GM19035 (cell line): ENCODE results near the gene AP2A1.
A peak's percentile ranks its signal among the peaks of the same experiment; 100 is the strongest.

ENCODE experiments used
- ATAC-seq: cut with Tn5 transposase; IDR thresholded peaks from one replicate; pipeline ENCODE4 v1.9.1; 2021; ENCODE audit not compliant: unreplicated experiment

The AP2A1 gene

DNA sequence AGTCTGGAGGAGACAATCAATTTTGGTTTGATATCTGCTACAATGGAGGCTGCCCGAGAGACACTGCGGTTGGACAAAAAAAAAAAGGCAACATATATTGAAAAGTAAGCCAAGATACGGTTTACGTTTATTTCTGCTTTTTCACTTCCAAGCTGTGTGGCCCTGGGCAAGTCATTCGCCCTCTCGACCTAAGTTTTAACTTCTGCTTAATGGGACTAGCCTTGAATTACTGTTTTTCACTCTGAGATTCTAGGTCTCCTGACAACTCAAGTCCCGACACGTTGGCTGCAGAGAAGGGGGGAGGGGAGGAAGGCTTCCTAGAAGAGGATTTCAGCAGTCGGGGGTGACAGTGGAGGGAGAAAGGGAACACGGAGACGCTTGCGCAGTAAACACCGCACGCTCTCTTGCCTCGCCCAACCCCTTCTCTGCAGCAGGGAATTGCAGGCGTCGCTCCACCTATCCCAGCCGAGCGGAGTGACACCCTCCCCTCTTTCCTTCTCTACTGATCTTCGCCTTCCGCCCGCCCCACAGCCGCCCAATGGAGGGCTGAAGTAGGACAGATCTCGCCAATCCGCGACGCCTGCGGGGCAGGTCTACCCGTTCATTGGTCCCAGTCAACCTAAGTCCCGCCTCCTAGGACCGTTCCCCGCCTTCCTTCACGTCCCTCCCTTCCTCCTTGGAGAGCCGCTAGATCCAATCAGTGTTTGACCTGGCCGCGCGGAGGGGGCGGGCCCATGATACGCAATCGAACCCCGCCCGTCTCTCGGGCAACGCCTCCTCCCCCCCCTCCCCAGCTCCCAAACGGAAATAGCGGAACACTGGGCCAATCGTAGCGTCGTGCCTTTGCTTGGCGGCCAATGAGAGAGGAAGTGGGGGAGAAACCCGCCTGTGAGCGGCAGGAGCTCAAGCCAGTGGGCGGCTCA lies 533 bp upstream of the AP2A1 start:
- ATAC-seq = peak; percentile 93

DNA sequence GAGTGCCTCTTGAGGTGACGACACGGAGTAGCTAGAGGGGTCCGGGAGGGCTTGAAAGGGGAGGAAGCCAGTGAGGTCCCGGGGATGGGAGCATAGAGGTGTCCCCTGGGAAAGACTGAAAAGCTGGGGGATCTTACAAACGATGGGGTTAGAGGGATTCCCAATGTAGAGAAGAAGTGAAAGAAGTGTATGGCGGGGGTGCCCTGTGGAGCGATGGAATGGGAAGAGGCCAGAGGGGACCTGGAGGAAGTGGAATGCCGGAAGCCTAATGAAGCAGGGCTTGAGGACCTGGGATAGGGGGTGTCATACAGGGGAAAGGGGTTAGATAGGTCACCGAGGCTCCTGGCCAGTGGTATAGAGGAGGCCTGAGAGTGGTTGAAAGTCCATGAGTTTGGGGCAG lies 580 bp downstream of the AP2A1 start:
- ATAC-seq = no peak

DNA sequence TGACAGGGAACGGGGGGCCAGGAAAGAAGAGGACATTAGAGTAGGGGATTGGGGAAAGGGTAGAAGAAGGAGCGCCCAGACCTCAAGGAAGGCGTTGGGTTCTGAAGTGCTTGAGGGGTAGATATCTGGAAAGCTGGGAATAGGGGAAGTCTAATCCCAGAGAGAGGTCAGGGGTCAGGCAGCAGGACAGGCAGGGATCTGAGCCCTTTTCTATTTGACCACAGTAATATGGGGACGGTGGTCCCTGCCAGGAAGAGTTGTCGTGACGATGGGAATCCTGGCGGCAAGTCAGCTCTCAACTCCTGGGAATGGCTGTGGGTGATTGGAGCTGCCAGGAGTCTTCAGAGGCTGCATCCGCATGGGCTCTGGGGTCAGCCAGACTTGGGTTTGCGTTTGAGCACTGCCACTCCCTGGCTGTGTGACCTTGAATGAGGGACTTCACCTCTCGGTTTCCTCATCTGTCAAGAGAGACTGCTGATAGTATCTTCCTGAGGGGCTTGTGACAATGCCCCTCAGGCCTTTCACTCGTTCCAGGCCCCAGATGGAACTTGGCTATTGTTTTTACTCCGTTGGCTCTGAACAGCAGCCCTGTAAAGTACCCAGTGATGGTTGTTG lies 1.3 kb downstream of the AP2A1 start:
- no peak for ATAC-seq

DNA sequence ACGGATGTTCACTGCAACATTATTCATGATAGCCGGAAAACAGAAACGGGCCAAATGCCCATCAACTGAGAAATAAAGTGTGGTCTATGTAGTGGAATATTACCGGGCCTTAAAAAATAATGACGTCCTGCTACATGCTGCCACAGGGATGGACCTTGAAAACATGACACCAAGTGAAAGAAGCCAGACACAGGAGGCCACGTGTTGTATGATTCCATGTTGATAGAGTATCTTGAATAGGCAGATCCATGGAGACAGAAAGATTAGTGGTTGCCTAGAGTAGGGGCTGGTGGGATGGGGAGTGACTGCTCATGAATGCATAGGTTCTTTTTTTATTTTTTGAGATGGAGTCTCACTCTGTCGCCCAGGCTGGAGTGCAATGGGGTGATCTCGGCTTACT lies 3.7 kb downstream of the AP2A1 start:
- ATAC-seq = no peak

DNA sequence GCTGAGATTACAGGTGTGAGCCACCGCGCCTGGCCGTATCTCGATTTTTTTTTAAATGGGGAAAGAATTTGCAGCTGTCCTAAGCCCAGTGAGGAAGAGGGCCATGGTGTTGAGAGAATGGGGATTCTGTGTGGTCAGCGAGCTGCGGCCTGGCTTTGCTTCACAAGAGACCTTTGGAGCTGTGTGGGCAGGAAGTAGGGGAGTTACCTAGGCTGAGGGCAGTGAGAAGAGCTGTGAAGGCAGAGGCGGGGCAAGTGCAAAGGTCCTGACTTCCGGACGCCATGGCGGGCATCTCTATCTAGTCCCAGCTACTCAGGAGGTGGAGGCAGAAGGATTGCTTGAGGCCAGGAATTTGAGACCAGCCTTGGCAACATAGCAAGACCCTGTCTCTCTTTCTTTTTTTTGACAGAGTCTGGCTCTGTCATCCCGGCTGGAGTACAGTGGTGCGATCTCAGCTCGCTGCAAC lies 4.9 kb downstream of the AP2A1 start:
- no peak for ATAC-seq

DNA sequence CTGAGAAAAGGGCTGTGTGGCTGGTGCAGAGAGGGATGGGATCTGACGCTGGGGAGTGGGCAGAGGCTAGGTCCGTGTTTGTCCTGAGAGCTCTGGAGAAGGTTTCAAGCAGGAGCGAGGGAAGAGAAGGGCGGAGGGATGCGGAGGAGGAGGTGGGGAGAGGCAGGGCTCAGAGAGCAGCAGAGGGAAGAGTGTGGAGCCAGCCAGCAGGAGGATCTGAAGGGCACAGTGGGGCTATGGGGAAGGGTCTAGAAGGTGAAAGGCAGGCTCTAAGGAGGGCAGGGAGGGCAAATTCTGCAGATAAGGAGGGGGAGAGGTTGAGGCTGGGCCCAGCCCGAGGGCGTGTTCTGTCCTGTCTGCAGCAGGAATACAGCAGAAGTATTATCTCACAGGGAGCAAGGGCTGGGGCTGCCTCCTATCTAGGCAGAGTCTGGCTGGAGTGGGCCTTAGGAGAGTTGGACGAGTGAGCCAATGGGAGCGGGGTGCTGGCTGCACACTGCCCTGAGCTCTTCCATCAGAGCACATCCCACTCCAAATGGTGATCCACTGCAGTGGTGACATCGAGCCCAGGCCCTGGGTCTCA lies 6.1 kb downstream of the AP2A1 start:
- no peak for ATAC-seq

DNA sequence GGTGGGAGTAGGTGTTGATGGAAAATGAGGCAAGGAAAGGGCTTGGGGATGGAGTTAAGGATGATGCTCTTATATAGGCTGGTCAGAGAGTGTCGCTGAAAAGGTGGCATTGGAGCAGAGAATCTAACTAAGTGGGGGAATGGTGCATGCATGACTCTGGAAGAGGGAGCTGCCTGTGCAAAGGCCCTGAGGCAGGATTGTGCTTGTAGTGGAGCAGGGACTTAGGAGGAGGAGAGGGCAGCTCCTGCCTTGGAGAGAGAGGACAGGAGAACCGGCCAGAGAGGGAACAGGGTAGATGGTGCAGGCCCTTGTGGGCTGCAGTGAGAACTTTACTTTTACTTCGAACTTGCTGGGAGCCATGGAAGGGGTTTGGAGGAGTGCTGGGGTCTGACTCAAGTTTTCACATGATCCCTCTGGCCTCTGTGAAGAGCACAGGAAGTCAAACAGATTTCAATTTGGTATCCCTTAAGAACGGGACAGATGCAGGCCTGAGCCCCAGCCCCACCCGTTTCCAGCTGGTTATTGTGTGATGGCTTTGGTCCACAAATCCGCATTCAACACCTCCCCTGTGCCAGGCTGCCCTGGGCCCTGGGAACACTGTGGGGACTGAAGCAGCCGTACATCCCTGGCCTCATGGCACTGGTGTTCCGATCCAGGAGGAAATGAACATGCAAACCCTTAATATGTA lies 7.0 kb downstream of the AP2A1 start:
- no peak for ATAC-seq

DNA sequence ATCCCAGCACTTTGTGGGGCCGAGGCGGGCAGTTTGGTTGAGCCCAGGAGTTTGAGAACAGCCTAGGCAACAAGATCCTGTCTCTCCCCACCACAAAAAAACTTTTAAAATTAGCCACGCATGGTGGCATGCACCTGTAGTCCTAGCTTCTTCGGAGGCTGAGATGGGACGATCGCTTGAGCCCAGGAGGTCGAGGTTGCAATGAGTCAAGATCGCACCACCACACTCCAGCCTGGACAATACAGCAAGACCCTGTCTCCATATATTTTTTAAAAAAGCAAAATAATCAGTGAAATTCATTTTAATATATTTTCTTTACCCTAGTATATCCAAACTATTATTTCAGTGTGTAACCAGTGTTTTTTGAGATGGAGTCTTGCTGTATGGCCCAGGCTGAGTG lies 8.2 kb downstream of the AP2A1 start:
- ATAC-seq = no peak

DNA sequence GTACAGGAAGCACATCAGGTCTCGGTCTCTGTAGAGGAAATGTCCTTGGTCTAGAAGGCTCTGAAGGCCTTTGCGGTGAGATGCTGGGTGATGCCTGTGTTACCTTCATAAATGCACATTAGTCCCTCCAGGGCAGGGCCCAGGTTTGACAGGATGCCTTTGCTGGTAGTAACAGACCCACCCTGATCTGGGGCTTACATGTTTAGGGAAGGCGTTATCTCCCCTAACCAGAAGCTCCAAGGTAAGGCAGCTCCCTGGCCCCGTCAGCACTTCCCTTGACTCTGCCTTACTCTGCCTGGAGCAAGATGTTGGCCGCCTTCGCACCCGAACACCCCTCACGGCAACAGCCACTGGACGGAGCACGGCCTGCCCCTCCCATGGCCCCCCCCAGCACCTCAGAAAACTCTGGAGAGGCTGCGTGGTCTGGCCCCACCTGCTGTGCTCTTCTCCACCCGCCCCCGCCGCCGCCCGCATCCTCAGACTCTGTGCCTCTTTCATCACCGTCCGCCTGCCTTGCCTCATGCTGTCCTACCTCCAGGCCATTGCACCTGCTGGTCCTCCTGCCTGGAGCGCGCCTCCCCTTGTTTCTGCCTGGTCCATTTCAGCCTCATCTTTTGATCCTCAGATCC lies 9.1 kb downstream of the AP2A1 start:
- no peak for ATAC-seq

DNA sequence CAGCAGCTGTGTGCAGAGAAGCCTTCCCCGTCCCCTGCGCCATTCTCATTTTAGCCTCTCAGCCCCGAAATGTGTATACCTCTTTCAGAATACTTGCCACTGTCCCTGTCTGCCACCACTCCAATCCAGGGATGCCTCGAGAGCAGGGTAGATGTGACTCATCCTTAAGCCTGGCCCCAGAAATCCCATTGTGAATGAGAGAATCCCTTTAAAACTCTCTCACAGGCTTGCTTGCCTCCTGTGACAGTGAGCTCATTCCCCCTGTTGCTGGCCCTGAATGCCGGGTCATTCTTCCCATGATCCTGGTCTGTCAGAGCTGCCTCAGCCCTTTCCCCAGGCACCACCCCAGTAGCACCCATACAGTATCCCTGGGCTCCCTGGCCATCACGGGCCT lies 9.6 kb downstream of the AP2A1 start:
- no peak for ATAC-seq

DNA sequence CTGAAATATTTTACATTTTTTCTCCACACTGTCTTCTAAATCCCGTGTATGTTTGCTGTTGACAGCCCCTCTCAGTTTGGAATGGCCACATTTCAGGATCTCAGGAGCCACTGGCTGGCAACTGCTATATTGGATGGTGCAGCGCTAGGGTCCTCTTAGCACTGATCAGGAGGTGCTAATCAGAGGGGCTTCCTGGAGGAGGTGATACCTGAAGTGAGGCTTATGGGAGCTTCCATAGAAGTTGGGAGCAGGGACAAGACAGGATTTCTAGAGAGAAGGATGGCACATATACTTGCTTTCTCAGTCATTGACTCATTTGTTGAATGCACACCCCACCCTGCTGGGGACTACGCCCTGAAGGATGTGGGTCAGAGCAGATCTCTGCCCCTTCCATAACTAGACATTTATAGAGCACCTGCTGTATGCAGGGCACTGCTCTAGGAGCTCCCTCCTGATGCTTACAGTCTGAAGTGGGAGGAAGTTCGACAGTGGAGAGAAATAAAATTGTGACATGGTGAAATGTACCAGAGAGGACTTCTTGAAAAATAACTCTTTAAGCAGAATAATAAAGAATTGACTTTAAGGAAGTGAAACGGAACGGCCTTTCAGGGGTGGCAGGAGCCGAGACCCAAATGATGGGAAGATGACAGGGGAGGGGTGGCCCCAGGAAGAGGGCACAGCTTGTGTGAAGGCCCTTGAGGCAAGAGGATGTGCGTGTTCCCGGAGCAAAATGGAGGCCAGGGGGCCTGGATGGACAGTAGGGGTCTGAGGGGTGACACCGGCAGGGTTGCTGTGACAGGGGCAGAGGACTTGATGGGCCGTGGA lies 13.1 kb downstream of the AP2A1 start:
- ATAC-seq = no peak

DNA sequence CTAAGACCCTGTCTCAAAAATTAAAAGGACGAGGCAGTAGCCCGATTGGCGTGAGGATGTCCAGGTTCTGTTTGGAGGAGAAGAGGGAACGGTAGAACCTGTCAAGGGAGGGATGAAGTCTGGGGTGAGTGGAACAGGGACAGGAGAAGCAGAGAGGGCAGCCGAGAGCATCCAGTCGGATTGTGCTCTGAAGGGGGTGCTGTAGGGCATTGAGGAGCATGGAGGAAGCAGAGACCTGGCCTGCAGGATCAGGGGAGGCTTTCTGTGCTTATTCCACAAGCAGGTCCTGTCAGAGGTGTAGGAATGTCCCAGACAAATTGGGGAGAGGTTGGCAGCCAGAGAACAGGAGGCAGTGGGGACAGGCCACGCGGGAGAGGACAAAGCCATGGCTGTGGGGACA lies 14.1 kb downstream of the AP2A1 start:
- ATAC-seq = no peak

DNA sequence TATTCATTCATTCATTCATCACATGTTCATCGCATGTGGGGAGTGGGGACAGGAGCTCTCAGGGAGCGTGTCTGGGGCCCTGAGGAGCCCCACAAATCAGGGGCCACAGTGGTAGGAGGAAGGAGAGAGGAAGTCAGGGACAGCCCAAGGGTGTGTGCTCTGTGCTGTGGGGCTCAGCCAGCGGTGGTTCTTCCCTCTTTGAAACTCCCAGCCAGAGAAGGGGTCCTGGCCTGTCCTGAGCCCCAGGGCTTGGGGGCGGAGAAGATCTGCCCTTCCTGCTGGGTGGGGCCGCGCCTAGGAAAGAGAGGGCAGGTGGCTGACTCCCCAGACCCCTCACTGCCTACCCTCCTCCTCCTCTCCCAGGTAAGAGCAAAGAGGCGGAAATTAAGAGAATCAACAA lies 14.6 kb downstream of the AP2A1 start:
- no peak for ATAC-seq

DNA sequence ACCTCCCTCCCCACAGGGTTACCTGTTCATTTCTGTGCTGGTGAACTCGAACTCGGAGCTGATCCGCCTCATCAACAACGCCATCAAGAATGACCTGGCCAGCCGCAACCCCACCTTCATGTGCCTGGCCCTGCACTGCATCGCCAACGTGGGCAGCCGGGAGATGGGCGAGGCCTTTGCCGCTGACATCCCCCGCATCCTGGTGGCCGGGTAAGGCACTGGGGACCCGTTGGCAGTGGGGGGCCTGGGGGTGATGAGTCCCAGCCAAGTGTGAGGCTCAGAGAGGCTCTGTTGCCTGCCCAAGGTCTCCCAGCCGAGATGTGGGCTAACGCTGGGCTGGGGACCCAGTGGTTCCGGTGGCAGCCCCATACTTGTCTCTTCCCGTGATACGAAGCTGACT lies 15.7 kb downstream of the AP2A1 start:
- ATAC-seq = no peak

DNA sequence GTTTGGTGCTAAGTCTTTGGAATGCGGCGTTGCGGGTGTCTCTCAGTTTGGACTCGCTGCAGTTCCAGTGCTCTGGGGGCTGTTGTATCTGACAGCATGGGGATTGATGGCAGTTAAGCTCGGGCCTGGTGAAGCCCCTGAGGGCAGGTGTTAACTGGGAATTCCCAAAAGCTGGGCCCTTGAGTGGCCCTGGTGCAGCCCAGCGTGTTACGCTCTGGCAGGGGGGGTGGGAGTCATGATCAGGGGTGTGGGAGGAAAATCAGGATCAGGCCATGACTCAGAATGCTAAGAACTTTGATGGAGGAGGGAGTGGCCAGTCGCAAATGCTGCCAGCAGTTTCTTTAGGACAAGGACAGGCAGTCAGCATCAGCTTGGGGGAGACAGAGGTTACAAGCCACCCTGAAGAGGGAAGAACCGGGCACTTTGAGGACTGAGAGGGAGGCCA lies 19.6 kb downstream of the AP2A1 start:
- ATAC-seq = no peak

DNA sequence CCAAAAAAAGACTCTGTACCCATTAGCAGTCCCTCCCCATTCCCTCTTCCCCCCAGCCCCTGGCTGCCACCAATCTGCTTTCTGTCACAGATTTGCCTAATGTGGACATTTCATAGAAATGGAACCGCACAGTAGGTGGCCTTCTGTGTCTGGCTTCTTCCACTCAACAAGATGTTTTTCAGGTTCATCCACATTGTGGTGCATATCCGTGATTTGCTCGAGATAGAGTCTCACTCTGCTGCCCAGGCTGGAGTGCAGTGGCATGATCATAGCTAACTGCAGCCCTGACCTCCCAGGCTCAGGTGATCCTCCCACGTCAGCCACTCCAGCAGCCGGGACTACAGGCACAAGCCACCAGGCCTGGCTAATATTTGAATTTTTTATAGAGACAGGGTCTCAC lies 20.9 kb downstream of the AP2A1 start:
- ATAC-seq = no peak

DNA sequence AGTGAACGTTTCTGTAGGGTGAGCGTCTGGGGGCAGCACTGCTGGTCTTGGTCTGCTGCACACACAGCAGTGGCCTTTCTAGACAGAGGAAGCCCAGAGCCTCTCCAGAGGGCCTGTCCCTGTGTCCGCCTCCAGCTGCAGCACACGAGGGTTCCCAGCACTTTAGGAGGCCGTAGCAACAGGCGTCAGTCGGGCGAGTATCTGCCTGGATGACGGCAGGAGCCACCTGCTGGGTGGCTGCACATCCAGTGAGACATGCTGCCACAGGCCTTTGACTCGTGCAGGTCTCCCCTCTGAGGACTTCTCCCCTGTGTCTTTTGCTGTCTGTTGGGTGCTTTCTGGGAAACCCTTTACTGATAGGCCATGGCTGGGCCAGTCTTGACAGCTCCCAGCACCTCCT lies 22.1 kb downstream of the AP2A1 start:
- ATAC-seq = no peak

DNA sequence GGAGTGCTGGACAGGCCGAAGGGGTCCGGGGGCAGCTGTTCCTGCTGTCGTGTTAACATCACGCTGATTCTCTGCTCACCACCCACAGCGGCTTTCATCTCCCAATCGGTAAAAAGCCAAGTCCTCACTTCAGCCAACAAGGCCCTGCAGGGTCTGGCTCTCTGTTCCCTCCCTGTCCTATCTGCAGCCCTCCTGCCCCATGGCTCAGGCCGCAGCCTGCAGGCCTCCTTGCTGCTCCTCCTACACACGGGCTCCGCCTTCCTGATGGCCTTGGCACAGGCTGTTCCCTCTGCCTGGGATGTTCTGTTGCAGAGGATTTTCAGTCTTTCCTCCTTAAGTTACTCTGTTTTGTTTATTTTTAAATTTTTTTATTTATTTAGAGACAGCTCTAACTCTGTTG lies 24.1 kb downstream of the AP2A1 start:
- ATAC-seq = no peak

DNA sequence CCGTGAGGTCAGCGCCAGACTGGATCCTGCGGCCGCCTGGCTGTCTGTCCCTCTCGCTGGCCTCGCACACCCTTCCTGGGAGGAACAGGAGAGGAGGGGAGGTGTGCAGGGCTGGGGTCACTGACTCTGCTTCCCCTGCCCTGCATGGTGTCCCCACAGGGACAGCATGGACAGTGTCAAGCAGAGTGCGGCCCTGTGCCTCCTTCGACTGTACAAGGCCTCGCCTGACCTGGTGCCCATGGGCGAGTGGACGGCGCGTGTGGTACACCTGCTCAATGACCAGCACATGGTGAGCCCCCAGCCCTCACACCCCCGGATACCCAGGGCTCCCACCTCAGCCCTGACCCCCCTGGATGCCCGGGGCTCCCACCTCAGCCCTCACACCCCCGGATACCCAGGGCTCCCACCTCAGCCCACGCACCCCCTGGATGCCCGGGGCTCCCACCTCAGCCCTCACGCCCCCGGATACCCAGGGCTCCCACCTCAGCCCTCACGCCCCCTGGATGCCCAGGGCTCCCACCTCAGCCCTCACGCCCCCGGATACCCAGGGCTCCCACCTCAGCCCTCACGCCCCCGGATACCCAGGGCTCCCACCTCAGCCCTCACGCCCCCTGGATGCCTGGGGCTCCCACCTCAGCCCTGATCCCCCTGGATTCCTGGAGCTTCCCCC lies 25.1 kb downstream of the AP2A1 start:
- no peak for ATAC-seq
